Measurements from ENCODE around the gene EPM2AIP1.
"Not testable (repeated sequence)": the region's sequence is repeated elsewhere in the genome, so short reads cannot be mapped to it uniquely, and the experiment has no call there.

Gene EPM2AIP1

GRCh38 chr3:36992806-36993325 is at the start of gene EPM2AIP1:
Gene EPM2AIP1 (minus strand): TSS chr3:36993131. CDS start chr3:36993077, 54 bp downstream.
- Histone ChIP-seq H3K4me1 (peaks cover 0 to 53% (median 43%) of the 10 kb centered on the region in 4 donors), H3K36me3 (peaks cover 15 to 33% (median 18%) of the 10 kb centered on the region in 3 donors), H3K27ac (peak within 1 kb of the TSS; percentile 90 to 92), H3K27me3 (no peaks in the 10 kb centered on the region), H3K4me3 (peak within 1 kb of the TSS; percentile 61 to 79), H3K9me3 (no peaks in the 10 kb centered on the region)
- peak in 1 of 2 donors; percentile 100 for DNase-seq
- intact Hi-C loops (cut with DNase I; ENCODE audit: low total_unique reads), result no loop called here
- TF ChIP-seq, protein P1, sequence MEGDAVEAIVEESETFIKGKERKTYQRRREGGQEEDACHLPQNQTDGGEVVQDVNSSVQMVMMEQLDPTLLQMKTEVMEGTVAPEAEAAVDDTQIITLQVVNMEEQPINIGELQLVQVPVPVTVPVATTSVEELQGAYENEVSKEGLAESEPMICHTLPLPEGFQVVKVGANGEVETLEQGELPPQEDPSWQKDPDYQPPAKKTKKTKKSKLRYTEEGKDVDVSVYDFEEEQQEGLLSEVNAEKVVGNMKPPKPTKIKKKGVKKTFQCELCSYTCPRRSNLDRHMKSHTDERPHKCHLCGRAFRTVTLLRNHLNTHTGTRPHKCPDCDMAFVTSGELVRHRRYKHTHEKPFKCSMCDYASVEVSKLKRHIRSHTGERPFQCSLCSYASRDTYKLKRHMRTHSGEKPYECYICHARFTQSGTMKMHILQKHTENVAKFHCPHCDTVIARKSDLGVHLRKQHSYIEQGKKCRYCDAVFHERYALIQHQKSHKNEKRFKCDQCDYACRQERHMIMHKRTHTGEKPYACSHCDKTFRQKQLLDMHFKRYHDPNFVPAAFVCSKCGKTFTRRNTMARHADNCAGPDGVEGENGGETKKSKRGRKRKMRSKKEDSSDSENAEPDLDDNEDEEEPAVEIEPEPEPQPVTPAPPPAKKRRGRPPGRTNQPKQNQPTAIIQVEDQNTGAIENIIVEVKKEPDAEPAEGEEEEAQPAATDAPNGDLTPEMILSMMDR (IDR thresholded peaks at IDR 0.05), result peak; percentile 37 to 53

DNA sequence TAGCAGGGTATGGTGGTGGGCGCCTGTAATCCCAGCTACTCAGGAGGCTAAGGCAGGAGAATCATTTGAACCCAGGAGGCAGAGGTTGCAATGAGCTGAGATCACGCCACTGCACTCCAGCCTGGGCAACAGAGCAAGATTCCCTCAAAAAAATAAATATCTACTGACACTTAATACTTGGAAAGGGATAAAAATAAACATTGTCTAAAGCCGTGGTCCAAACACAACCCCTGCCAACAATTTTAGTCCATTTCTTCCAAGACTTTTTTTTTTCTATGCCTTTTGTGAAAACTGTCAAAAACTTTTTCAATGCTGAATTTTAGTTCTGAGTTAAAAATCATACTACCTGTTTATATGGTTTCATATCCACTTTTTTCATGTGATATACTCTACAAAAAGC is 49.8 kb upstream of the EPM2AIP1 start:
- H3K4me1 ChIP-seq, result peaks cover 0 to 21% (median 7%) of the 10 kb centered on the region in 4 donors
- H3K27me3 ChIP-seq; intact Hi-C loops (cut with DNase I; ENCODE audit: low total_unique reads); H3K4me3 ChIP-seq; DNase-seq; H3K9me3 ChIP-seq: not testable (repeated sequence)
- H3K36me3 ChIP-seq, result peaks cover 19 to 48% (median 26%) of the 10 kb centered on the region in 3 donors
- H3K27ac ChIP-seq, result peak overlapping the region; percentile 48 to 50

DNA sequence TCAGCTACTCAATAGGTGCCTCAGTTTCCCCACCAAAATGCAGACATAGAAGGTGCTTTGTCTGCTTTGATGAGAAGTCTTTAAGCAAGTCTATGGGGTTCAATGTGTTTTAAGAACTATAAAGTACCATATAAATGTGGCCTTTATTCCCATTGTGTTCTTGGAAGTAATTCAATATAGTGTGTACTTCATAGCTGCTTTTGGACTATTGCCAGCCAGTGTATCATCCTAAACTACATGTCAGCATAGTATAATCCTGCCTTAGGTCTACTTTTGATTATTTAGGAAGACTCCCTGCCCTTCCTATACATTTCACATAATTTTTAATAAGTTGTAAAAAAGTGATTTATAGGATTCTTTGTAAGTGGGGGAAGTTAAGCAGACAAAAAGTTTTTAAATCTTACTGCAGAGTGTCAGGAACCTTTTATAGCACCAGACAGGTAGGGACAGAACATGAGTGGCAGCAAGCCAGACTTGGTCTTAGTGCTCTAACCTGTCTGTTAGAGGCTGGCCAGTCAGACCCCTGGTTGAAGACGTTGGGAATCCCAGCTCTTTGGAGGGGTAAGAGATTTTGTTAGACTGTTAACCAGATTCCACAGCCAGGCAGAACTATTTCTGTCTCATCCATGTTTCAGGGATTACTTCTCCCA is 48.7 kb upstream of the EPM2AIP1 start:
- Histone ChIP-seq H3K9me3 (no peaks in the 10 kb centered on the region), H3K36me3 (peaks cover 13 to 47% (median 16%) of the 10 kb centered on the region in 3 donors), H3K27me3 (no peaks in the 10 kb centered on the region), H3K4me1 (peaks cover 0 to 21% (median 7%) of the 10 kb centered on the region in 4 donors), H3K27ac (peak overlapping the region; percentile 48 to 50), H3K4me3 (no peak overlapping the region)
- TF ChIP-seq, protein P1 (IDR thresholded peaks at IDR 0.05), result no peak
- no peak for DNase-seq
- intact Hi-C loops (cut with DNase I; ENCODE audit: low total_unique reads), result no loop called here

DNA sequence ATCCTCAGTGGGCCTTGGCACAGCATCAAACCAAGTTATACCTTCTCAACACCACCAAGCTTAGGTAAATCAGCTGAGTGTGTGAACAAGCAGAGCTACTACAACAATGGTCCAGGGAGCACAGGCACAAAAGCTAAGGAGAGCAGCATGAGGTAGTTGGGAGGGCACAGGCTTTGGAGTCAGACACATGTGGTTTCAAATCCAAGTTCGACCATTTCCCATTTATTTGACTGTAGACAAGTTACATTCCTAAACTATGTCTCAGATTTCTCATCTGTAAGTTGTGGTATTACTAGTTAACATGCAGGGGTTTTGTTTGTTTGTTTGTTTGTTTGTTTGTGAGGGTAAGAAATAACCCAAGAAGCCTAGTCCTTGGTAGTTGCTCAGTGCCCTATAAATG is 47.3 kb upstream of the EPM2AIP1 start:
- TF ChIP-seq, protein P1 (IDR thresholded peaks at IDR 0.05), result no peak
- peaks cover 26 to 60% (median 27%) of the 10 kb centered on the region in 3 donors for H3K36me3 ChIP-seq

GRCh38 chr3:37039161-37039846 is 46.4 kb upstream of the EPM2AIP1 start:
- Histone ChIP-seq H3K4me1 (peaks cover 0 to 21% (median 7%) of the 10 kb centered on the region in 4 donors), H3K4me3 (no peak overlapping the region), H3K27me3 (no peaks in the 10 kb centered on the region), H3K36me3 (peaks cover 27 to 62% (median 29%) of the 10 kb centered on the region in 3 donors), H3K9me3 (no peaks in the 10 kb centered on the region), H3K27ac (no peak overlapping the region)
- DNase-seq, result no peak
- TF ChIP-seq, protein P1 (IDR thresholded peaks at IDR 0.05), result no peak
- intact Hi-C loops (cut with DNase I; ENCODE audit: low total_unique reads), result no loop called here

More for the DNA sequence above, 47.3 kb upstream of the EPM2AIP1 start:
- H3K27ac ChIP-seq, result no peak overlapping the region
- no peaks in the 10 kb centered on the region for H3K9me3 ChIP-seq
- H3K27me3 ChIP-seq, result no peaks in the 10 kb centered on the region
- peaks cover 0 to 21% (median 7%) of the 10 kb centered on the region in 4 donors for H3K4me1 ChIP-seq
- H3K4me3 ChIP-seq, result no peak overlapping the region
- DNase-seq, result no peak
- intact Hi-C loops (cut with DNase I; ENCODE audit: low total_unique reads), result no loop called here

- TF ChIP-seq, protein P1 (IDR thresholded peaks at IDR 0.05), result no peak
- Histone ChIP-seq H3K27ac (no peak overlapping the region), H3K36me3 (peaks cover 27 to 64% (median 29%) of the 10 kb centered on the region in 3 donors), H3K27me3 (no peaks in the 10 kb centered on the region), H3K9me3 (no peaks in the 10 kb centered on the region), H3K4me3 (no peak overlapping the region), H3K4me1 (peaks cover 0 to 21% (median 6%) of the 10 kb centered on the region in 4 donors)
- intact Hi-C loops (cut with DNase I; ENCODE audit: low total_unique reads), result no loop called here
- no peak for DNase-seq
These were observed 44.4 kb upstream of the EPM2AIP1 start for GRCh38 chr3:37037352-37037751.

All from tibial artery (tissue), 4 donors.